Gastrocnemius medialis (tissue), 4 donors: ENCODE data around the gene NMT2. TPM values are rescaled to one million over a fixed set of nuclear protein-coding genes. Genes with fewer than 3 reads are reported as not detected.

ENCODE experiments used
- ATAC-seq, 2 donors: fragments of 150-250 bp; one replicate each; pipeline ENCODE4 v1.9.1; 2016
- DNase-seq, 2 donors: peaks; one replicate each; pipeline ENCODE4 v3.0.0-alpha.2; 2019
- H3K27ac ChIP-seq, 4 donors: fragments of 200-600 bp; sonication (generic); 1 replicate in 1 of 4; 2 replicates in 3 of 4; pipeline ENCODE4 v1.5.1; 2016 to 2018; ENCODE audit warnings: mild to moderate bottlenecking in 2 of 4, moderate library complexity in 1 of 4
- H3K27me3 ChIP-seq, 3 donors: fragments of 200-600 bp; sonication (generic) in 2 of 3; 1 replicate in 1 of 3; 2 replicates in 2 of 3; pipeline versions ENCODE4 v1.5.1 to v1.6.0; 2016 to 2019; ENCODE audit warnings: mild to moderate bottlenecking in 1 of 3, moderate library complexity in 1 of 3
- H3K36me3 ChIP-seq, 2 donors: fragments of 200-600 bp; sonication (generic) in 1 of 2; one replicate each; pipeline ENCODE4 v1.5.1; 2017 to 2018
- H3K4me1 ChIP-seq, 2 donors: fragments of 200-600 bp; sonication (generic) in 1 of 2; one replicate each; pipeline ENCODE4 v1.5.1; 2016 to 2017; ENCODE audit warnings: mild to moderate bottlenecking in 2 of 2
- H3K4me3 ChIP-seq, 4 donors: fragments of 200-600 bp; sonication (generic) in 3 of 4; 1 replicate in 1 of 4; 2 replicates in 3 of 4; pipeline ENCODE4 v1.5.1; 2016 to 2019; ENCODE audit warnings: mild to moderate bottlenecking in 2 of 4
- H3K9me3 ChIP-seq, 3 donors: fragments of 200-600 bp; sonication (generic) in 2 of 3; 1 replicate in 1 of 3; 2 replicates in 2 of 3; pipeline ENCODE4 v1.5.1; 2016 to 2019
- POLR2A ChIP-seq, 2 donors: fragments of 450-650 bp; IDR thresholded peaks; one replicate each; pipeline ENCODE4 v1.6.1; 2017; ENCODE audit warnings: antibody characterized with exemption in 2 of 2, mild to moderate bottlenecking in 2 of 2, moderate library complexity in 2 of 2
- in situ Hi-C, 4 donors: fragments of 200-750 bp; cut with MboI; loops; one replicate each; pipeline versions ENCODE4 v1.15.0 to v1.8.0; 2017; ENCODE audit warnings: low sequenced_read_pairs in 4 of 4
- intact Hi-C: fragments of 100-400 bp; cut with DNase I; formaldehyde crosslinking; loops from one replicate; pipeline ENCODE4 v1.15.1; 2023; ENCODE audit warnings: low total_unique reads
- total RNA-seq, 4 donors: library from RNA; depleted of rRNA; stranded (reverse); fragments of >200 nt; gene quantifications; one replicate each; pipeline versions ENCODE4 v1.1.0 to v1.2.3, GENCODE V29; 2016
- TF ChIP-seq, protein P1 (sequence below), 5 experiments: fragments of 450-650 bp in 3 of 5; fragments of 200-600 bp in 2 of 5; sonication (generic) in 2 of 5; IDR thresholded peaks in 4 of 5; conservative IDR thresholded peaks in 1 of 5; 1 replicate in 4 of 5; 2 replicates in 1 of 5; pipeline ENCODE4 v1.5.1; 2016 to 2019; ENCODE audit warnings: antibody characterized with exemption in 5 of 5, mild to moderate bottlenecking in 3 of 5, moderate library complexity in 3 of 5

The NMT2 gene
- total RNA-seq, 4 donors from 2014 or later, result 6.0 to 10.3 (median 8.2) TPM

DNA sequence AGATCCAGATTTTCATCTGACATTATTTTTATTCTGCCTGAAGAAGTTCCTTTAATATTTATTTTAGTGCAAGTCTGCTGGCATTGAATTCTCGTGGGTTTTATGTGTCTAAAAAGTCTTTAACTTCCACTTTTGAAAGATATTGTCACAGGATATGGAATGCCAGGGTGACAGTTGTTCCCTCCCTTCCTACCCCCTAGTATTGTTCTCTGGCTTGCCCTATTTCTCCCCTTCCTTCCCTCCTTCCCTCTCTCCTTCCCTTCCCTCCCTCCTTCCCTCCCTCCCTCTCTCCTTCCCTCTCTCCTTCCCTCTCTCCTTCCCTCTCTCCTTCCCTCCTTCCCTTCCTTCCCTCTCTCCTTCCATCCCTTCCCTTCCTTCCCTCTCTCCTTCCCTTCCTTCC lies 109.8 kb downstream of the NMT2 start:
- no peak for ATAC-seq
- in situ Hi-C loops, result no loop called here
- DNase-seq, result no peak
- no peak overlapping the region for H3K27ac ChIP-seq
- H3K27me3 ChIP-seq, result no peaks in the 10 kb centered on the region
- no peaks in the 10 kb centered on the region for H3K9me3 ChIP-seq
- H3K36me3 ChIP-seq, result no peaks in the 10 kb centered on the region
- intact Hi-C loops, result no loop called here
- TF ChIP-seq POLR2A (IDR thresholded peaks at IDR 0.05), result no peak
- TF ChIP-seq, protein P1, sequence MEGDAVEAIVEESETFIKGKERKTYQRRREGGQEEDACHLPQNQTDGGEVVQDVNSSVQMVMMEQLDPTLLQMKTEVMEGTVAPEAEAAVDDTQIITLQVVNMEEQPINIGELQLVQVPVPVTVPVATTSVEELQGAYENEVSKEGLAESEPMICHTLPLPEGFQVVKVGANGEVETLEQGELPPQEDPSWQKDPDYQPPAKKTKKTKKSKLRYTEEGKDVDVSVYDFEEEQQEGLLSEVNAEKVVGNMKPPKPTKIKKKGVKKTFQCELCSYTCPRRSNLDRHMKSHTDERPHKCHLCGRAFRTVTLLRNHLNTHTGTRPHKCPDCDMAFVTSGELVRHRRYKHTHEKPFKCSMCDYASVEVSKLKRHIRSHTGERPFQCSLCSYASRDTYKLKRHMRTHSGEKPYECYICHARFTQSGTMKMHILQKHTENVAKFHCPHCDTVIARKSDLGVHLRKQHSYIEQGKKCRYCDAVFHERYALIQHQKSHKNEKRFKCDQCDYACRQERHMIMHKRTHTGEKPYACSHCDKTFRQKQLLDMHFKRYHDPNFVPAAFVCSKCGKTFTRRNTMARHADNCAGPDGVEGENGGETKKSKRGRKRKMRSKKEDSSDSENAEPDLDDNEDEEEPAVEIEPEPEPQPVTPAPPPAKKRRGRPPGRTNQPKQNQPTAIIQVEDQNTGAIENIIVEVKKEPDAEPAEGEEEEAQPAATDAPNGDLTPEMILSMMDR (IDR thresholded peaks at IDR 0.05 in 4 of 5, conservative IDR thresholded peaks at IDR 0.05 in 1 of 5), result no peak
- no peaks in the 10 kb centered on the region for H3K4me1 ChIP-seq
- no peak overlapping the region for H3K4me3 ChIP-seq

Other genes with a start within 250 kb of the NMT2 start
- 1 to 10 TPM; 3.0 to 3.6 (median 3.3) TPM for gene DCLRE1C, start 214.6 kb downstream of the NMT2 start, total RNA-seq
- not detected for gene MEIG1, start 209.3 kb downstream of the NMT2 start, total RNA-seq
- gene OLAH, start 124.8 kb downstream of the NMT2 start, total RNA-seq, result under 1 TPM in 2 of 4 donors, not detected in 2; 0.29 to 0.69 TPM
- not detected for gene ACBD7, start 79.9 kb downstream of the NMT2 start, total RNA-seq
- 10 to 100 TPM in 3 of 4 donors, 1 to 10 TPM in 1; 8.9 to 17.2 (median 12.8) TPM for gene RPP38, start 71.3 kb downstream of the NMT2 start, total RNA-seq
- 1 to 10 TPM; 2.1 to 5.6 (median 4.3) TPM for gene FAM171A1, start 202.6 kb upstream of the NMT2 start, total RNA-seq